HepG2 (cell line): Measurements from ENCODE around the gene IRGQ. TPM values are rescaled to one million over a fixed set of nuclear protein-coding genes. Genes with fewer than 3 reads are reported as not detected.
A peak's percentile ranks its signal among the peaks of the same experiment; 100 is the strongest.

Experiments used
- ATAC-seq: fragments of 200-7000 bp; cut with Tn5 transposase; 3 replicates; pipeline ENCODE4 v1.9.1; 2020; ENCODE audit warnings: mild to moderate bottlenecking, moderate library complexity
- BruUV-seq: library from RNA; stranded (reverse); fragments of 400-500 nt; replicated peaks from 2 replicates; lab custom pipeline; 2021; lab: Mats Ljungman, UMichigan
- CTCF ChIA-PET: fragments of 300-600 bp; formaldehyde crosslinking; extraction: SDS; loops from one replicate; lab custom pipeline; 2021; ENCODE audit warnings: low total read pairs, inconsistent platforms, low intra/inter-chr PET ratio; lab: Yijun Ruan, JAX
- POLR2A ChIA-PET: fragments of 350-600 bp; sonication (Branson Sonifier 250); formaldehyde crosslinking; loops from one replicate; lab custom pipeline; 2020; ENCODE audit warnings: antibody characterized with exemption, inconsistent platforms; lab: Yijun Ruan, JAX
- DNase-seq: peaks from one replicate; pipeline ENCODE4 v3.0.0-alpha.2; 2015; ENCODE audit warnings: low spot score
- FAIRE-seq: peaks from 3 replicates; lab custom pipeline; 2011; peaks lifted over from hg19 to GRCh38; lab: Jason Lieb, UNC
- H2AFZ ChIP-seq: one replicate; pipeline ENCODE4 v1.6.1; 2011; ENCODE audit warnings: low read length, inconsistent platforms
- H3K27ac ChIP-seq: fragments of 300-600 bp; 3 replicates; pipeline ENCODE4 v1.8.0; 2011; ENCODE audit warnings: mixed run types, mild to moderate bottlenecking, mixed read lengths, low read length, inconsistent platforms; ENCODE audit not compliant: insufficient read depth; ENCODE audit errors: extremely low read length
- H3K27me3 ChIP-seq, 2 experiments: fragments of 200-600 bp in 1 of 2; 2 replicates in 1 of 2; 3 replicates in 1 of 2; pipeline versions ENCODE4 v1.6.0 to v1.8.0; 2011; ENCODE audit warnings: low read length in 2 of 2, mild to moderate bottlenecking in 2 of 2, moderate library complexity in 2 of 2, inconsistent platforms in 1 of 2; ENCODE audit not compliant: insufficient read depth in 2 of 2, control insufficient read depth in 1 of 2
- H3K36me3 ChIP-seq, 2 experiments: fragments of 200-600 bp in 1 of 2; replicated peaks in 1 of 2; 2 replicates in 1 of 2; 3 replicates in 1 of 2; pipeline versions ENCODE4 v1.5.1 to v1.8.0; 2011; ENCODE audit warnings: low read length in 2 of 2, inconsistent platforms in 1 of 2; ENCODE audit not compliant: insufficient read depth in 2 of 2, control insufficient read depth in 1 of 2
- H3K4me1 ChIP-seq: 2 replicates; pipeline ENCODE4 v1.5.1; 2012; ENCODE audit warnings: low read length, inconsistent platforms; ENCODE audit not compliant: insufficient read depth
- H3K4me2 ChIP-seq: 2 replicates; pipeline ENCODE4 v1.6.0; 2011; ENCODE audit warnings: low read depth, low read length, inconsistent platforms
- H3K4me3 ChIP-seq, 3 experiments: fragments of 200-600 bp in 1 of 3; sonication (generic), shearing (Covaris generic) in 1 of 3; replicated peaks in 1 of 3; 2 replicates each; pipeline ENCODE4 v1.5.1; 2011 to 2016; ENCODE audit warnings: low read length in 3 of 3, inconsistent platforms in 2 of 3, low read depth in 2 of 3, mild to moderate bottlenecking in 2 of 3, control low read depth in 1 of 3, mixed read lengths in 1 of 3; ENCODE audit not compliant: insufficient read depth in 1 of 3
- H3K79me2 ChIP-seq: one replicate; pipeline ENCODE4 v1.6.1; 2011; ENCODE audit warnings: low read length, inconsistent platforms; ENCODE audit not compliant: insufficient read depth
- H3K9ac ChIP-seq: 2 replicates; pipeline ENCODE4 v1.6.0; 2011; ENCODE audit warnings: mild to moderate bottlenecking, low read depth, low read length, inconsistent platforms; ENCODE audit not compliant: insufficient read depth
- H3K9me3 ChIP-seq: 2 replicates; pipeline ENCODE4 v1.5.1; 2012; ENCODE audit warnings: mild to moderate bottlenecking, low read length
- H4K20me1 ChIP-seq: 2 replicates; pipeline ENCODE4 v1.6.0; 2011; ENCODE audit warnings: inconsistent platforms, mild to moderate bottlenecking, low read length, moderate library complexity; ENCODE audit not compliant: insufficient read depth
- CEBPB ChIP-seq: IDR thresholded peaks from 2 replicates; pipeline ENCODE4 v1.6.1; 2011; ENCODE audit warnings: low read depth, low read length, improper control_type of control experiment, borderline replicate concordance
- CEBPG ChIP-seq: IDR thresholded peaks from 2 replicates; pipeline ENCODE4 v1.6.1; 2016
- HDAC6 ChIP-seq: fragments of 200-600 bp; sonication (generic); IDR thresholded peaks from 2 replicates; pipeline ENCODE4 v1.7.0; 2017; ENCODE audit warnings: mild to moderate bottlenecking, antibody characterized with exemption, low read length, low read depth
- KLF6 ChIP-seq: IDR thresholded peaks from 2 replicates; pipeline ENCODE4 v1.8.0; 2016; ENCODE audit warnings: missing biosample characterization, missing genetic modification reagents
- NCOA2 ChIP-seq: sonication (generic); formaldehyde crosslinking; IDR thresholded peaks from 2 replicates; pipeline ENCODE4 v1.8.0; 2022; ENCODE audit warnings: inconsistent platforms
- ZEB1 ChIP-seq: IDR thresholded peaks from 2 replicates; pipeline ENCODE4 v1.6.1; 2012; ENCODE audit warnings: mild to moderate bottlenecking, low read depth, inconsistent platforms; ENCODE audit not compliant: insufficient replicate concordance
- ZNF101 ChIP-seq: sonication (generic); formaldehyde crosslinking; IDR thresholded peaks from 2 replicates; pipeline ENCODE4 v1.4.0; 2020; ENCODE audit warnings: mild to moderate bottlenecking, low read depth, missing genetic modification reagents, borderline replicate concordance
- ZNF263 ChIP-seq: sonication (generic); formaldehyde crosslinking; IDR thresholded peaks from 2 replicates; pipeline ENCODE4 v1.4.0; 2020; ENCODE audit warnings: missing genetic modification reagents
- ZNF710 ChIP-seq: sonication (generic); formaldehyde crosslinking; IDR thresholded peaks from 2 replicates; pipeline ENCODE4 v1.5.0; 2020; ENCODE audit warnings: mild to moderate bottlenecking, missing genetic modification reagents, borderline replicate concordance
- WGBS: methylation state at CpG from one replicate; pipeline ENCODE4 v1.1.6; 2017; ENCODE audit warnings: low lambda C conversion rate; 5-methylcytosine and 5-hydroxymethylcytosine counted together
- in situ Hi-C: cut with HindIII; loops from 2 replicates; pipeline ENCODE4 v1.10.0; 2017; ENCODE audit warnings: low pct_unique_long_range_greater_than_20kb; ENCODE audit not compliant: extremely low pct_ligation_motif_present
- intact Hi-C: fragments of 100-400 bp; cut with micrococcal nuclease; formaldehyde crosslinking; loops from one replicate; pipeline ENCODE4 v1.10.0; 2022; ENCODE audit not compliant: unreplicated experiment
- polyA plus RNA-seq, 8 experiments: library from polyadenylated mRNA; depleted of rRNA in 3 of 8; stranded (reverse) in 7 of 8; unstranded in 1 of 8; fragments of >200 nt; fragmentation: Illumina TruSeq in 4 of 8; extraction: Trizol in 4 of 8; gene quantifications; 2 replicates each; pipeline versions ENCODE4 v1.2.1 to v1.2.3, GENCODE V29; 2011 to 2016; ENCODE audit warnings: low read depth in 4 of 8, missing spikeins in 1 of 8, mixed read lengths in 1 of 8; ENCODE audit not compliant: insufficient read depth in 1 of 8
- total RNA-seq, 5 experiments: library from RNA; depleted of rRNA; stranded (reverse); fragments of >200 nt; fragmentation: Illumina TruSeq; extraction: Trizol; gene quantifications; 2 replicates each; pipeline ENCODE4 v1.2.3, GENCODE V29; 2016; ENCODE audit warnings: low read depth in 1 of 5
- TF ChIP-seq, protein P1 (sequence below): sonication (generic); formaldehyde crosslinking; IDR thresholded peaks from 2 replicates; pipeline ENCODE4 v1.5.1; 2020; ENCODE audit warnings: missing genetic modification reagents, mild to moderate bottlenecking, borderline replicate concordance
- TF ChIP-seq, protein P2 (sequence below): sonication (generic); formaldehyde crosslinking; IDR thresholded peaks from 2 replicates; pipeline ENCODE4 v1.4.0; 2020; ENCODE audit warnings: missing genetic modification reagents, borderline replicate concordance

The IRGQ gene
- total and polyA plus RNA-seq, 2 of the 13 experiments (the other 11 are each of a cell fraction or from before 2014, with no cell fraction given), result 11.6 to 12.4 TPM

DNA sequence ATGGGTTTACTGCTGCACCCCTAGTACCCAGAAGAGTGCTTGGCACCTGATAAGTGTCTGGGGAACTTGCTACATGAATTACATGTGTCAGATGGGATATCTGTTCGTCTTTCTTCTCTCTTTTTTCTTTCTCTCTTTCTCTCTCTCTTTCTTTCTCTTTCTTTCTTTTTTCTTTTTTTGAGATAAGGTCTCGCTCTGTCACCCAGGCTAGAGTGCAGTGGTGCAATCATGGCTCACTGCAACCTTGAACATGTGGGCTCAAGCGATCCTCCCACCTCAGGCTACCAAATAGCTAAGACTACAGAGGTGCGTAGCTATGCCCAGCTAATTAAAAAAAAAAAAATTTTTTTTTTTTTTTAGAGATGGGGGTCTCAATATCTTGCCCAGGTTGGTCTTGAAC, 37.6 kb upstream of the IRGQ start:
- CTCF ChIA-PET, result no interaction called here
- in situ Hi-C loops, result no loop called here

DNA sequence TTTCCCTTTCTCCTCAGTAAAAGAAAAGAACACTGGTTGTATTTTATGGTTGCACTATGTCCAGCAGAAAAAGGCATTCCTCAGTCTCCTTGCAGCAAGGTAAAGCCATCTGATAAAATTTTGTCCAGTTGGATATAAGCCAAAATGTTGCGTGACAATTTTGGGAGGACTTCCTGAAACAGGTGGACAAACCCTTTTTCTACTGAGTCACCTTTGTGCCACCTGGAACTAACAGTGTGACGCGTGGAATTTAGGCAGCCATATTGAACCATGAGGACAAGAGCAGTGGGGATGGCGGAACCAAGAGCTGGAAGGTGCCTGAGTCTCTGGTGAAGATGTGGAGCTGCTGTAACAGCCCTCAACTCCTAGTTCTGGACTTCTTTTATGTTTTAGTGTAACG, 35.6 kb upstream of the IRGQ start:
- in situ Hi-C loops, result no loop called here
- FAIRE-seq, result no peak
- TF ChIP-seq, protein P1, sequence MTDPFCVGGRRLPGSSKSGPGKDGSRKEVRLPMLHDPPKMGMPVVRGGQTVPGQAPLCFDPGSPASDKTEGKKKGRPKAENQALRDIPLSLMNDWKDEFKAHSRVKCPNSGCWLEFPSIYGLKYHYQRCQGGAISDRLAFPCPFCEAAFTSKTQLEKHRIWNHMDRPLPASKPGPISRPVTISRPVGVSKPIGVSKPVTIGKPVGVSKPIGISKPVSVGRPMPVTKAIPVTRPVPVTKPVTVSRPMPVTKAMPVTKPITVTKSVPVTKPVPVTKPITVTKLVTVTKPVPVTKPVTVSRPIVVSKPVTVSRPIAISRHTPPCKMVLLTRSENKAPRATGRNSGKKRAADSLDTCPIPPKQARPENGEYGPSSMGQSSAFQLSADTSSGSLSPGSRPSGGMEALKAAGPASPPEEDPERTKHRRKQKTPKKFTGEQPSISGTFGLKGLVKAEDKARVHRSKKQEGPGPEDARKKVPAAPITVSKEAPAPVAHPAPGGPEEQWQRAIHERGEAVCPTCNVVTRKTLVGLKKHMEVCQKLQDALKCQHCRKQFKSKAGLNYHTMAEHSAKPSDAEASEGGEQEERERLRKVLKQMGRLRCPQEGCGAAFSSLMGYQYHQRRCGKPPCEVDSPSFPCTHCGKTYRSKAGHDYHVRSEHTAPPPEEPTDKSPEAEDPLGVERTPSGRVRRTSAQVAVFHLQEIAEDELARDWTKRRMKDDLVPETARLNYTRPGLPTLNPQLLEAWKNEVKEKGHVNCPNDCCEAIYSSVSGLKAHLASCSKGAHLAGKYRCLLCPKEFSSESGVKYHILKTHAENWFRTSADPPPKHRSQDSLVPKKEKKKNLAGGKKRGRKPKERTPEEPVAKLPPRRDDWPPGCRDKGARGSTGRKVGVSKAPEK (CRISPR knock-in tag), result no peak
- TF ChIP-seq, protein P2, sequence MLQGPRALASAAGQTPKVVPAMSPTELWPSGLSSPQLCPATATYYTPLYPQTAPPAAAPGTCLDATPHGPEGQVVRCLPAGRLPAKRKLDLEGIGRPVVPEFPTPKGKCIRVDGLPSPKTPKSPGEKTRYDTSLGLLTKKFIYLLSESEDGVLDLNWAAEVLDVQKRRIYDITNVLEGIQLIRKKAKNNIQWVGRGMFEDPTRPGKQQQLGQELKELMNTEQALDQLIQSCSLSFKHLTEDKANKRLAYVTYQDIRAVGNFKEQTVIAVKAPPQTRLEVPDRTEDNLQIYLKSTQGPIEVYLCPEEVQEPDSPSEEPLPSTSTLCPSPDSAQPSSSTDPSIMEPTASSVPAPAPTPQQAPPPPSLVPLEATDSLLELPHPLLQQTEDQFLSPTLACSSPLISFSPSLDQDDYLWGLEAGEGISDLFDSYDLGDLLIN (CRISPR knock-in tag), result no peak
- TF ChIP-seq KLF6 (CRISPR knock-in tag) (no peak), NCOA2 (CRISPR knock-in tag) (no peak), ZNF263 (CRISPR knock-in tag) (no peak), ZEB1 (no peak), HDAC6 (no peak)

More for the DNA sequence above, 37.6 kb upstream of the IRGQ start:
- no peaks in the 10 kb centered on the region for H4K20me1 ChIP-seq
- POLR2A ChIA-PET, result no interaction called here
- DNase-seq (no peak), ATAC-seq (no peak)
- H3K79me2 ChIP-seq, result no peaks in the 10 kb centered on the region
- intact Hi-C loops, result no loop called here
- BruUV-seq, result no TSS peak
- H3K4me2 ChIP-seq, result no peak overlapping the region
- no peak overlapping the region for H2AFZ ChIP-seq
- H3K9me3 ChIP-seq, result no peaks in the 10 kb centered on the region
- no peak overlapping the region for H3K9ac ChIP-seq
- H3K27me3 ChIP-seq, result no peaks in the 10 kb centered on the region
- TF ChIP-seq CEBPB, result peak; percentile 19; the same call in 1 of the 2 replicates
- peak; percentile 23; the same call in 1 of the 2 replicates for TF ChIP-seq CEBPG (CRISPR knock-in tag)
- TF ChIP-seq ZNF101 (CRISPR knock-in tag), result no peak
- peak; percentile 62; the same call in 1 of the 2 replicates for TF ChIP-seq ZNF710
- TF ChIP-seq, all 625 proteins: peak for 3
- H3K36me3 ChIP-seq, result no peaks in the 10 kb centered on the region
- no peak overlapping the region for H3K4me3 ChIP-seq
- no peak for FAIRE-seq
- WGBS, result 55% methylated on average over 4 of the region's 4 CpGs
- H3K27ac ChIP-seq, result no peak overlapping the region
- H3K4me1 ChIP-seq, result peaks cover 50% of the 10 kb centered on the region

More for the DNA sequence above, 35.6 kb upstream of the IRGQ start:
- ChIA-PET CTCF (no interaction called here), POLR2A (no interaction called here)
- H3K27ac ChIP-seq, result no peak overlapping the region
- H4K20me1 ChIP-seq, result no peaks in the 10 kb centered on the region
- 96% methylated on average over 5 of the region's 5 CpGs for WGBS
- ATAC-seq (no peak), DNase-seq (no peak)
- H3K9ac ChIP-seq, result no peak overlapping the region
- H3K36me3 ChIP-seq, result no peaks in the 10 kb centered on the region
- H3K4me3 ChIP-seq, result no peak overlapping the region
- H3K27me3 ChIP-seq, result no peaks in the 10 kb centered on the region
- no peak overlapping the region for H2AFZ ChIP-seq
- H3K9me3 ChIP-seq, result no peaks in the 10 kb centered on the region
- no peaks in the 10 kb centered on the region for H3K79me2 ChIP-seq
- no peak overlapping the region for H3K4me2 ChIP-seq
- intact Hi-C loops, result no loop called here
- H3K4me1 ChIP-seq, result peaks cover 32% of the 10 kb centered on the region
- no TSS peak for BruUV-seq
